K562 (cell line): ENCODE results near the gene SLC39A11. TPM values are rescaled to one million over a fixed set of nuclear protein-coding genes. Genes with fewer than 3 reads are reported as not detected.

Experiments used
- CBX1 ChIP-seq: sonication (generic); IDR thresholded peaks from 2 replicates; pipeline ENCODE4 v1.6.1; 2016; ENCODE audit warnings: antibody characterized with exemption, low read depth, mild to moderate bottlenecking
- ELF1 ChIP-seq: fragments of 200-800 bp; sonication (Bioruptor generic); IDR thresholded peaks from 2 replicates; pipeline ENCODE4 v1.6.1; 2016; ENCODE audit warnings: missing genetic modification characterization, missing compliant biosample characterization
- HCFC1 ChIP-seq: IDR thresholded peaks from 2 replicates; pipeline ENCODE4 v1.6.1; 2012; ENCODE audit warnings: low read depth, low read length, improper control_type of control experiment
- HDAC1 ChIP-seq, 2 experiments: fragments of 450-650 bp; IDR thresholded peaks; 2 replicates each; pipeline ENCODE4 v1.6.1; 2016 to 2017; ENCODE audit warnings: inconsistent platforms in 1 of 2, mild to moderate bottlenecking in 1 of 2, moderate library complexity in 1 of 2
- PHF8 ChIP-seq: fragments of 200-600 bp; sonication (generic); IDR thresholded peaks from 2 replicates; pipeline ENCODE4 v1.6.1; 2012; ENCODE audit warnings: mixed run types, mild to moderate bottlenecking, inconsistent platforms, low read length, moderate library complexity, borderline replicate concordance
- POU5F1 ChIP-seq: fragments of 150-350 bp; IDR thresholded peaks from 2 replicates; pipeline ENCODE4 v1.6.1; 2014; ENCODE audit warnings: borderline replicate concordance, low read length, low read depth, mild to moderate bottlenecking; ENCODE audit not compliant: partially characterized antibody
- SMAD4 ChIP-seq: fragments of 250-450 bp; sonication (Bioruptor Pico); conservative IDR thresholded peaks from 2 replicates; pipeline ENCODE4 v1.8.0; 2021; ENCODE audit warnings: inconsistent platforms, mild to moderate bottlenecking, moderate library complexity
- SPI1 ChIP-seq: IDR thresholded peaks from 2 replicates; pipeline ENCODE4 v1.6.1; 2011; ENCODE audit warnings: low read depth, low read length, control low read depth, borderline replicate concordance
- TBP ChIP-seq: optimal IDR thresholded peaks from 2 replicates; pipeline ENCODE3; 2011; ENCODE audit warnings: low read depth, low read length, improper control_type of control experiment
- ZNF174 ChIP-seq: fragments of 250-450 bp; sonication (Bioruptor Pico); IDR thresholded peaks from 2 replicates; pipeline ENCODE4 v1.4.0; 2020; ENCODE audit warnings: mild to moderate bottlenecking
- polyA plus RNA-seq, 8 experiments: library from polyadenylated mRNA; depleted of rRNA in 4 of 8; stranded (reverse) in 5 of 8; unstranded in 3 of 8; fragments of >200 nt; fragmentation: Nextera tagmentation in 2 of 8; fragmentation: Illumina TruSeq in 1 of 8; extraction: Ambion mirVana in 2 of 8; extraction: Trizol in 1 of 8; gene quantifications; 2 replicates each; pipeline versions ENCODE4 v1.2.1 to v1.2.3, GENCODE V29; 2011 to 2014; ENCODE audit warnings: inconsistent platforms in 1 of 8, missing spikeins in 1 of 8
- total RNA-seq, 7 experiments: library from RNA; depleted of rRNA in 6 of 7; stranded (reverse); fragments of >200 nt in 6 of 7; fragmentation: Illumina TruSeq in 2 of 7; extraction: Trizol in 2 of 7; gene quantifications; 2 replicates each; pipeline versions ENCODE4 v1.2.1 to v1.2.3, GENCODE V29; 2011 to 2021; ENCODE audit warnings: low replicate concordance in 1 of 7
- TF ChIP-seq, protein P1 (sequence below): fragments of 250-450 bp; sonication (Bioruptor Pico); IDR thresholded peaks from 2 replicates; pipeline ENCODE4 v1.4.0; 2020; ENCODE audit warnings: mild to moderate bottlenecking, moderate library complexity, borderline replicate concordance
- TF ChIP-seq, protein P2 (sequence below): fragments of 450-650 bp; formaldehyde crosslinking; IDR thresholded peaks from 2 replicates; pipeline ENCODE4 v1.4.0; 2022; ENCODE audit warnings: mild to moderate bottlenecking, moderate library complexity
- TF ChIP-seq, protein P3 (sequence below): fragments of 450-650 bp; IDR thresholded peaks from 2 replicates; pipeline ENCODE4 v1.6.1; 2016; ENCODE audit warnings: mild to moderate bottlenecking, moderate library complexity

Gene SLC39A11
- total and polyA plus RNA-seq, 9 of the 15 experiments (the other 6 are each of a cell fraction or from before 2014, with no cell fraction given): 10.5 to 26.4 (median 13.4) TPM

DNA sequence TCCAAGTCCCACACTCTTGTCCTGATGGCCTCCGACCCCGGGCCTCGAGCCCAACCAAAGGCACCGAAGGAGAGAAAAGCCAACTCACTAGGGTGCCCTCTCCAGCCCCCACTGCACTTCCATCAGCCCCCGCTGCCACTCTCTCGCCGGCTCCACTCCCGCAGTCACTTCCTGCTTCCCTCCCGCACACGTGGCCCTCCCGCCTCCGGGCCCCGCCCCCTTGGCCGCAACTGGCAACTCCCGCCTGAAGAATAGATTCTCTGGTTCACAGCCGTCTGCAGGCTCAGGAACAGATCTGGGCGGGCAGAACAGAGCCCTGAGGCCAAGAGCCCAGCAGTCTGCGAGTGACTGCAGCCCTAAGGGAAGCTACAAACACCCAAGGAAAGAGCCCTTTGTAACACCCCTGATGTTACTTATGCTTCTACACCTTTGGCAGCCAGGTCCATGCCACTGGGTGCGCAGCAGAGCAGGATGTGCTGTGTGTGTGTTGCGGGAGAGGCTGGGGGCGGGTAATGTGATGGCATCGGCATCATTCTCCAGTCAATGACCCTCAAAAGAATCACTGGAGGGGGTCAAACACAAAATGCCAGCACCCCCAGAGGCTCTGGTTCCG is at the start of gene SLC39A11 (continued):
- TF ChIP-seq, protein P1, sequence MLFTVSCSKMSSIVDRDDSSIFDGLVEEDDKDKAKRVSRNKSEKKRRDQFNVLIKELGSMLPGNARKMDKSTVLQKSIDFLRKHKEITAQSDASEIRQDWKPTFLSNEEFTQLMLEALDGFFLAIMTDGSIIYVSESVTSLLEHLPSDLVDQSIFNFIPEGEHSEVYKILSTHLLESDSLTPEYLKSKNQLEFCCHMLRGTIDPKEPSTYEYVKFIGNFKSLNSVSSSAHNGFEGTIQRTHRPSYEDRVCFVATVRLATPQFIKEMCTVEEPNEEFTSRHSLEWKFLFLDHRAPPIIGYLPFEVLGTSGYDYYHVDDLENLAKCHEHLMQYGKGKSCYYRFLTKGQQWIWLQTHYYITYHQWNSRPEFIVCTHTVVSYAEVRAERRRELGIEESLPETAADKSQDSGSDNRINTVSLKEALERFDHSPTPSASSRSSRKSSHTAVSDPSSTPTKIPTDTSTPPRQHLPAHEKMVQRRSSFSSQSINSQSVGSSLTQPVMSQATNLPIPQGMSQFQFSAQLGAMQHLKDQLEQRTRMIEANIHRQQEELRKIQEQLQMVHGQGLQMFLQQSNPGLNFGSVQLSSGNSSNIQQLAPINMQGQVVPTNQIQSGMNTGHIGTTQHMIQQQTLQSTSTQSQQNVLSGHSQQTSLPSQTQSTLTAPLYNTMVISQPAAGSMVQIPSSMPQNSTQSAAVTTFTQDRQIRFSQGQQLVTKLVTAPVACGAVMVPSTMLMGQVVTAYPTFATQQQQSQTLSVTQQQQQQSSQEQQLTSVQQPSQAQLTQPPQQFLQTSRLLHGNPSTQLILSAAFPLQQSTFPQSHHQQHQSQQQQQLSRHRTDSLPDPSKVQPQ (CRISPR knock-in tag): no peak
- TF ChIP-seq HCFC1 (peak; percentile 47; the same call in 1 of the 2 replicates), CBX1 (peak; percentile 64; the same call in 1 of the 2 replicates), SPI1 (peak; percentile 70), TBP (peak; percentile 32), POU5F1 (no peak), ZNF174 (CRISPR knock-in tag) (no peak), PHF8 (peak; percentile 75; the same call in 1 of the 2 replicates), ELF1 (tag) (peak; percentile 92), HDAC1 (IDR thresholded peaks at IDR 0.05) (peak in 1 of 2 experiments; percentile 99; a peak in 2 of 4 replicates), SMAD4 (CRISPR knock-in tag) (peak; percentile 68)
- TF ChIP-seq, protein P2, sequence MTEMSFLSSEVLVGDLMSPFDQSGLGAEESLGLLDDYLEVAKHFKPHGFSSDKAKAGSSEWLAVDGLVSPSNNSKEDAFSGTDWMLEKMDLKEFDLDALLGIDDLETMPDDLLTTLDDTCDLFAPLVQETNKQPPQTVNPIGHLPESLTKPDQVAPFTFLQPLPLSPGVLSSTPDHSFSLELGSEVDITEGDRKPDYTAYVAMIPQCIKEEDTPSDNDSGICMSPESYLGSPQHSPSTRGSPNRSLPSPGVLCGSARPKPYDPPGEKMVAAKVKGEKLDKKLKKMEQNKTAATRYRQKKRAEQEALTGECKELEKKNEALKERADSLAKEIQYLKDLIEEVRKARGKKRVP (CRISPR knock-in tag): no peak
- TF ChIP-seq, protein P3, sequence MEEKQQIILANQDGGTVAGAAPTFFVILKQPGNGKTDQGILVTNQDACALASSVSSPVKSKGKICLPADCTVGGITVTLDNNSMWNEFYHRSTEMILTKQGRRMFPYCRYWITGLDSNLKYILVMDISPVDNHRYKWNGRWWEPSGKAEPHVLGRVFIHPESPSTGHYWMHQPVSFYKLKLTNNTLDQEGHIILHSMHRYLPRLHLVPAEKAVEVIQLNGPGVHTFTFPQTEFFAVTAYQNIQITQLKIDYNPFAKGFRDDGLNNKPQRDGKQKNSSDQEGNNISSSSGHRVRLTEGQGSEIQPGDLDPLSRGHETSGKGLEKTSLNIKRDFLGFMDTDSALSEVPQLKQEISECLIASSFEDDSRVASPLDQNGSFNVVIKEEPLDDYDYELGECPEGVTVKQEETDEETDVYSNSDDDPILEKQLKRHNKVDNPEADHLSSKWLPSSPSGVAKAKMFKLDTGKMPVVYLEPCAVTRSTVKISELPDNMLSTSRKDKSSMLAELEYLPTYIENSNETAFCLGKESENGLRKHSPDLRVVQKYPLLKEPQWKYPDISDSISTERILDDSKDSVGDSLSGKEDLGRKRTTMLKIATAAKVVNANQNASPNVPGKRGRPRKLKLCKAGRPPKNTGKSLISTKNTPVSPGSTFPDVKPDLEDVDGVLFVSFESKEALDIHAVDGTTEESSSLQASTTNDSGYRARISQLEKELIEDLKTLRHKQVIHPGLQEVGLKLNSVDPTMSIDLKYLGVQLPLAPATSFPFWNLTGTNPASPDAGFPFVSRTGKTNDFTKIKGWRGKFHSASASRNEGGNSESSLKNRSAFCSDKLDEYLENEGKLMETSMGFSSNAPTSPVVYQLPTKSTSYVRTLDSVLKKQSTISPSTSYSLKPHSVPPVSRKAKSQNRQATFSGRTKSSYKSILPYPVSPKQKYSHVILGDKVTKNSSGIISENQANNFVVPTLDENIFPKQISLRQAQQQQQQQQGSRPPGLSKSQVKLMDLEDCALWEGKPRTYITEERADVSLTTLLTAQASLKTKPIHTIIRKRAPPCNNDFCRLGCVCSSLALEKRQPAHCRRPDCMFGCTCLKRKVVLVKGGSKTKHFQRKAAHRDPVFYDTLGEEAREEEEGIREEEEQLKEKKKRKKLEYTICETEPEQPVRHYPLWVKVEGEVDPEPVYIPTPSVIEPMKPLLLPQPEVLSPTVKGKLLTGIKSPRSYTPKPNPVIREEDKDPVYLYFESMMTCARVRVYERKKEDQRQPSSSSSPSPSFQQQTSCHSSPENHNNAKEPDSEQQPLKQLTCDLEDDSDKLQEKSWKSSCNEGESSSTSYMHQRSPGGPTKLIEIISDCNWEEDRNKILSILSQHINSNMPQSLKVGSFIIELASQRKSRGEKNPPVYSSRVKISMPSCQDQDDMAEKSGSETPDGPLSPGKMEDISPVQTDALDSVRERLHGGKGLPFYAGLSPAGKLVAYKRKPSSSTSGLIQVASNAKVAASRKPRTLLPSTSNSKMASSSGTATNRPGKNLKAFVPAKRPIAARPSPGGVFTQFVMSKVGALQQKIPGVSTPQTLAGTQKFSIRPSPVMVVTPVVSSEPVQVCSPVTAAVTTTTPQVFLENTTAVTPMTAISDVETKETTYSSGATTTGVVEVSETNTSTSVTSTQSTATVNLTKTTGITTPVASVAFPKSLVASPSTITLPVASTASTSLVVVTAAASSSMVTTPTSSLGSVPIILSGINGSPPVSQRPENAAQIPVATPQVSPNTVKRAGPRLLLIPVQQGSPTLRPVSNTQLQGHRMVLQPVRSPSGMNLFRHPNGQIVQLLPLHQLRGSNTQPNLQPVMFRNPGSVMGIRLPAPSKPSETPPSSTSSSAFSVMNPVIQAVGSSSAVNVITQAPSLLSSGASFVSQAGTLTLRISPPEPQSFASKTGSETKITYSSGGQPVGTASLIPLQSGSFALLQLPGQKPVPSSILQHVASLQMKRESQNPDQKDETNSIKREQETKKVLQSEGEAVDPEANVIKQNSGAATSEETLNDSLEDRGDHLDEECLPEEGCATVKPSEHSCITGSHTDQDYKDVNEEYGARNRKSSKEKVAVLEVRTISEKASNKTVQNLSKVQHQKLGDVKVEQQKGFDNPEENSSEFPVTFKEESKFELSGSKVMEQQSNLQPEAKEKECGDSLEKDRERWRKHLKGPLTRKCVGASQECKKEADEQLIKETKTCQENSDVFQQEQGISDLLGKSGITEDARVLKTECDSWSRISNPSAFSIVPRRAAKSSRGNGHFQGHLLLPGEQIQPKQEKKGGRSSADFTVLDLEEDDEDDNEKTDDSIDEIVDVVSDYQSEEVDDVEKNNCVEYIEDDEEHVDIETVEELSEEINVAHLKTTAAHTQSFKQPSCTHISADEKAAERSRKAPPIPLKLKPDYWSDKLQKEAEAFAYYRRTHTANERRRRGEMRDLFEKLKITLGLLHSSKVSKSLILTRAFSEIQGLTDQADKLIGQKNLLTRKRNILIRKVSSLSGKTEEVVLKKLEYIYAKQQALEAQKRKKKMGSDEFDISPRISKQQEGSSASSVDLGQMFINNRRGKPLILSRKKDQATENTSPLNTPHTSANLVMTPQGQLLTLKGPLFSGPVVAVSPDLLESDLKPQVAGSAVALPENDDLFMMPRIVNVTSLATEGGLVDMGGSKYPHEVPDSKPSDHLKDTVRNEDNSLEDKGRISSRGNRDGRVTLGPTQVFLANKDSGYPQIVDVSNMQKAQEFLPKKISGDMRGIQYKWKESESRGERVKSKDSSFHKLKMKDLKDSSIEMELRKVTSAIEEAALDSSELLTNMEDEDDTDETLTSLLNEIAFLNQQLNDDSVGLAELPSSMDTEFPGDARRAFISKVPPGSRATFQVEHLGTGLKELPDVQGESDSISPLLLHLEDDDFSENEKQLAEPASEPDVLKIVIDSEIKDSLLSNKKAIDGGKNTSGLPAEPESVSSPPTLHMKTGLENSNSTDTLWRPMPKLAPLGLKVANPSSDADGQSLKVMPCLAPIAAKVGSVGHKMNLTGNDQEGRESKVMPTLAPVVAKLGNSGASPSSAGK: peak; percentile 62
